ENCODE results near the gene CELA2A. TPM values are rescaled to one million over a fixed set of nuclear protein-coding genes. Genes with fewer than 3 reads are reported as not detected.

Gene CELA2A
- total RNA-seq, 1 donor from 2014 or later = not detected

DNA sequence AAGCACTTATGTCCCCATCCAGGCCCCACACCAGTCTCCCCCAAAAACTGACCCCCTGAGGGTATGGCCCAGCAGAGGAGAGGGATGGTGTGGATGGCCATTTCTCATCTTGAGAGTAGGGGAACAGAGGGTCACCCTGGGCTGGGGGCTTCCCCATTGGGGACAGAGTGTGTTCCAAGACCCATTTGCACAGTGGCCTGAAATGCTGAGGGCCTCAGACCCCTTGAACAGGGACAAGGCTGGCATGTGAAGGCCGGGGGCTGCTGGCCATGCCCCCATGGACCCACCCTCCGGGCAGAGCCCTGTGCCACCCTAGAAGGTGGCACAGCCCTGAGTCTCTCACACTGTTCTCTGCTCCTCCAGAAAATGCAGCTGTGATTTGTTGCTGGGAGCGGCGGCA is 10.3 kb upstream of the CELA2A start:
- intact Hi-C loops (cut with micrococcal nuclease) = no loop called here
- no peak for ATAC-seq (ENCODE audit: low read depth)
- DNase-seq = no peak
- Mint-ChIP-seq H3K27ac (no peak overlapping the region), H3K27me3 (peaks cover 27% of the 10 kb centered on the region), H3K4me3 (no peak overlapping the region), H3K4me1 (no peaks in the 10 kb centered on the region), H3K36me3 (ENCODE audit: low read depth) (no peaks in the 10 kb centered on the region), H3K9me3 (no peaks in the 10 kb centered on the region)
- ChIA-PET CTCF (no interaction called here), POLR2A (no interaction called here)
- TF ChIP-seq, protein P1, sequence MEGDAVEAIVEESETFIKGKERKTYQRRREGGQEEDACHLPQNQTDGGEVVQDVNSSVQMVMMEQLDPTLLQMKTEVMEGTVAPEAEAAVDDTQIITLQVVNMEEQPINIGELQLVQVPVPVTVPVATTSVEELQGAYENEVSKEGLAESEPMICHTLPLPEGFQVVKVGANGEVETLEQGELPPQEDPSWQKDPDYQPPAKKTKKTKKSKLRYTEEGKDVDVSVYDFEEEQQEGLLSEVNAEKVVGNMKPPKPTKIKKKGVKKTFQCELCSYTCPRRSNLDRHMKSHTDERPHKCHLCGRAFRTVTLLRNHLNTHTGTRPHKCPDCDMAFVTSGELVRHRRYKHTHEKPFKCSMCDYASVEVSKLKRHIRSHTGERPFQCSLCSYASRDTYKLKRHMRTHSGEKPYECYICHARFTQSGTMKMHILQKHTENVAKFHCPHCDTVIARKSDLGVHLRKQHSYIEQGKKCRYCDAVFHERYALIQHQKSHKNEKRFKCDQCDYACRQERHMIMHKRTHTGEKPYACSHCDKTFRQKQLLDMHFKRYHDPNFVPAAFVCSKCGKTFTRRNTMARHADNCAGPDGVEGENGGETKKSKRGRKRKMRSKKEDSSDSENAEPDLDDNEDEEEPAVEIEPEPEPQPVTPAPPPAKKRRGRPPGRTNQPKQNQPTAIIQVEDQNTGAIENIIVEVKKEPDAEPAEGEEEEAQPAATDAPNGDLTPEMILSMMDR (IDR thresholded peaks at IDR 0.05) = no peak

DNA sequence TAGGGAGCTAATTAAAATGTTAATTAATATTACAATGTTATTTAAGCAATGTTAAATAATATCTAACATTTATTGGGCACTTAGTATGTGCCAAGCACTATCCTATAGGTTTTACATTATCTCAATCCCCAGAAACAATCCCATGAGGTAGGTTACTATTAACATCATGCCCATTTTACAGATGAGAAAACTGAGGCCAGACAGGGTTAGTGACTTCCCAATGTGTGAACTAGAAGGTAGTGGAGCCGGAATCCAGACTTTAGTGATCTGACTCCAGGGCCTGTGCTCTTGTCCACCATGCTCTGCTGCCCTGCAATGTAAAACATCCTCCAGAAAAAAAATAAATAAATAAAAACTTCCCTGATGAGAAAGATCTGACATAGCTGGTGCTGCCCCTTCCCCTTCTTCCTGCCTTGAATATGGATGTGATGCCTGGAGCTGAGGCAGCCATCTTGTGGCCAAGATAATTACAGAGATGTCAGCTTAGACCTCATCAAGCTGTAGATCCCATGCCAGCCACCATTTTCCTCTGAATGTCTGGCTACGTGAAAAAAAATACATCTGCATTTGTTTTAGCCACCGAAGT is 7.6 kb upstream of the CELA2A start:
- Mint-ChIP-seq H3K27me3 (peaks cover 25% of the 10 kb centered on the region), H3K9me3 (no peaks in the 10 kb centered on the region), H3K4me1 (no peaks in the 10 kb centered on the region), H3K4me3 (no peak overlapping the region), H3K27ac (no peak overlapping the region), H3K36me3 (ENCODE audit: low read depth) (no peaks in the 10 kb centered on the region)
- DNase-seq = no peak
- CTCF ChIA-PET = no interaction called here
- no peak for ATAC-seq (ENCODE audit: low read depth)
- TF ChIP-seq, protein P1 (IDR thresholded peaks at IDR 0.05) = no peak
- POLR2A ChIA-PET = no interaction called here
- intact Hi-C loops (cut with micrococcal nuclease) = no loop called here

DNA sequence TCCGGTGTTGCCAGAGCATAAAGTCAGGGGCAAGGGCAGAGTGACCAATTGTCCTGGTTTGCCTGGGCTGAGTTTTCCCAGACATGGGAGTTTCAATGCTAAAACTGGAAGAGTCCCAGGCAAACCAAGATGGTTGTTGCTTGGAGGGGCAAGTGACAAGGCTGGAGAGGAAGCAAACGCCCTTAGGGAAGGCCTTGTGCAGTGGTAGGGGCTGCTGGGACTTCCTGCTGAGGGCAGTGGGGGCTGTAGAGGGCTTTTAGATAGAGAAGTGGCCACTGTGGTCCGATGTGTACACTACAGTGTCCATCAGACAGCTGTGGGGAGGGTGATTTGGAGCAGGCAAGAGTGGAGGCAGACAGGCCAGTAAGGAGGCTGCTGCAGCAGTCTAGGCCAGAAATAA is 7.0 kb upstream of the CELA2A start:
- POLR2A ChIA-PET = no interaction called here
- Mint-ChIP-seq H3K9me3 (no peaks in the 10 kb centered on the region), H3K36me3 (ENCODE audit: low read depth) (no peaks in the 10 kb centered on the region), H3K27me3 (peaks cover 25% of the 10 kb centered on the region), H3K27ac (no peak overlapping the region), H3K4me1 (no peaks in the 10 kb centered on the region), H3K4me3 (no peak overlapping the region)
- CTCF ChIA-PET = no interaction called here
- DNase-seq (no peak), ATAC-seq (ENCODE audit: low read depth) (no peak)
- TF ChIP-seq, protein P1 (IDR thresholded peaks at IDR 0.05) = no peak
- intact Hi-C loops (cut with micrococcal nuclease) = no loop called here

DNA sequence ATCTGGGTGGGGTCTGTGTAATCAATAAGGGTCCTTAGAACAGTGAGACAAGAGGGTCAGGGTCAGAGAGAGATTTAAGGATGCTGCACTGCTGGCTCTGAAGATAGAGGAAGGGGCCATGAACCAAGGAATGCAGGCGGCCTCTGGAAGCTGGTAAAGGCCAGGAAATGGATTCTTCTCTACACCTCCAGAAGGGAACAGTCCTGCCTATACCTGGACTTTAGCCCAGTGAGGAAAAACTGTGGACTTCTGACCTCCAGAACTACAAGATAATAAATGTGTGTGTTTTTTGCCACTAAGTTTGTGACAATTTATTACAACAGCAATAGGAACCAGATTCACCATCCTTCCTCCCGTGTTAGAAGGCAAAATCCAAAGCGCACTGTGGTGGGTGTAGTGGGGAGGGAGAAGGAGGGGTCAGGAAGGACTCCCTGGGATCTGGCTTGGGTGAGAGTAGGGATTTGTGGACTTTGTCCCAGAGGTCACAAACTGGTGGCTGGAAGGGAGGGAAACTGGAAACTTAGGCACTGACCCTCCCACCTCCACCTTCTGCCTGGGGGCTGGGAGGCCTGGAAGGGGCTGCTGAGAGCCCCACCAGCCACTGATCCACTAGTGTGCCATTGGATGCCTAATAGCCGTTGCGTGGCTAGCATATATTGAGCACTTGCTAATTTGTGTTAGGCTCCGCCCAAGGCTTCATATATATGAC is 5.4 kb upstream of the CELA2A start:
- H3K27ac Mint-ChIP-seq = no peak overlapping the region
- TF ChIP-seq, protein P1 (IDR thresholded peaks at IDR 0.05) = no peak
- intact Hi-C loops (cut with micrococcal nuclease) = no loop called here
- H3K36me3 Mint-ChIP-seq (ENCODE audit: low read depth) = no peaks in the 10 kb centered on the region
- H3K9me3 Mint-ChIP-seq = no peaks in the 10 kb centered on the region
- no peaks in the 10 kb centered on the region for H3K4me1 Mint-ChIP-seq
- no peak for DNase-seq
- no peak overlapping the region for H3K4me3 Mint-ChIP-seq
- ChIA-PET POLR2A (no interaction called here), CTCF (no interaction called here)
- ATAC-seq (ENCODE audit: low read depth) = no peak
- H3K27me3 Mint-ChIP-seq = peaks cover 25% of the 10 kb centered on the region

DNA sequence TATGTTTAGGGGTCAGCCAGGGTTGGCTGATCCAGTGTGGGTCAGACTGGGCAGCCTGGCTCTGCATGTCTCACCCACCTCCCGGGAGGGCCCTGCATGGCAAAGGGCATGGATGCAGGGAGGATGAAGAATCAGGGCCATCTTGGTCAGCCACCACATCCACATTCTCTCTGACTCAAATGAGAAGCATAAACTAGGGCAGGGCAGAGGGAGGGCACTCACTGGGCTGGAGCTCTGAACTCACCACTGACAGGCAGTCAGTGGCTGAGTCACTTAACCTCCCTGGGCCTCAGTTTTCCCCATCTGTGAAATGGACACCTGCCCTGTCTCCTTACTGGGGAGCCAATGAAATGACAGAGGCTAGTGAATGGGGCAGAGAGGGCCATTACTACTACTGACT is 4.3 kb upstream of the CELA2A start:
- Mint-ChIP-seq H3K27ac (no peak overlapping the region), H3K9me3 (no peaks in the 10 kb centered on the region), H3K27me3 (peaks cover 27% of the 10 kb centered on the region), H3K4me1 (no peaks in the 10 kb centered on the region), H3K36me3 (ENCODE audit: low read depth) (no peaks in the 10 kb centered on the region), H3K4me3 (no peak overlapping the region)
- ATAC-seq (ENCODE audit: low read depth) (no peak), DNase-seq (no peak)
- intact Hi-C loops (cut with micrococcal nuclease) = no loop called here
- ChIA-PET CTCF (no interaction called here), POLR2A (no interaction called here)
- TF ChIP-seq, protein P1 (IDR thresholded peaks at IDR 0.05) = no peak
